ENCODE measurements around the gene AQP6.

AQP6 gene

GRCh38 chr12:49957570-49957967 is 15.2 kb upstream of the AQP6 start:
- DNase-seq, result no peak

GRCh38 chr12:49959685-49960473 is 12.9 kb upstream of the AQP6 start:
- DNase-seq, result no peak

GRCh38 chr12:49960474-49961110 is 12.2 kb upstream of the AQP6 start:
- DNase-seq, result no peak

DNA sequence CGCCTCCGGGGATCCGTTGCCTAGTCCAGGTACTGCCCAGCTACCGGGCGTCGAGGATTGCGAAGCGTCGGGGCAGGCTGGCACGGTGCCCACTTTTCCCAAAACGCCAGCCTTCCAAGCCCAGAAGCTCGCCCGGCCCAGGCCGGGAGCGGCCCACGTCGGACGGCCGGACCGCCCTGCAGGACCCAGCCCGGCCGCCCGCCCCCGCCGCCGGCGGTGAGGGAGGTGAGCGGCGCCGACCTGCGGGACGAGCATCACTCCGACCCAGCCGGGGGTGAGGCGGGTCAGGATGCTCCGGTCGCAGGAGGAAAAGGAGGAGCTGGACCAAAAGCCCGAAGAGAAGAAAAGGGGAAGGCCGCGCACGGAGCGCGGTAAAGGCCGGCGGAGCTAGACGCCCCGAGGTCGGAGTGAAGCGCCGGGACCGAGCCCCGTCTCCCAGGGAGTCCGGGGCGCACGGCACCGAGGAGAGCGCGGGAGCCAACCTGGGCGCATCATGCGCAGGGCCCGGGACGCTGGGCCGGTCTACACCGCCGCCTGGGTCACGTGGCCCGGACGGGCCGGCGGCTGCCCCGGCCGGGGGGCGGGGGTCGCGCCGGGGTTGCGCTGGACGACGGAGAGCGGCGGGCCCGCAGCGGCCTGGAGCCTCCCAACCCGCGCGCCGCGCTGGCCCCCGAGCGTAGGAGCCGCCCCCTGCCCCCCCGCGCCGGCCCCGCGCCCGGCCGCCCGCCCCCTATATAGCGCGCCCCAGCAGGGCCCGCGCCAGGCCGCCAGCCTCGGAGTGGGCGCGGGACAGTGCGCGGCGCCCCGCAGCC is 11.4 kb upstream of the AQP6 start, which contains the start of gene AQP5:
AQP5 (plus strand) TSS at position 762 of the 812 bp plus-strand sequence. CDS start 146 bp downstream, outside the sequence.
- no peak for DNase-seq

- no peak for DNase-seq
Observed at GRCh38 chr12:49961993-49962764, 10.6 kb upstream of the AQP6 start.

- DNase-seq, result peak; percentile 9
Observed at GRCh38 chr12:49962861-49963765, 9.6 kb upstream of the AQP6 start.

- DNase-seq, result no peak
Observed at GRCh38 chr12:49963976-49964815, 8.6 kb upstream of the AQP6 start.

- no peak for DNase-seq
Observed at GRCh38 chr12:49964849-49965624, 7.7 kb upstream of the AQP6 start.

GRCh38 chr12:49965836-49966235 is 6.9 kb upstream of the AQP6 start:
- no peak for DNase-seq

DNA sequence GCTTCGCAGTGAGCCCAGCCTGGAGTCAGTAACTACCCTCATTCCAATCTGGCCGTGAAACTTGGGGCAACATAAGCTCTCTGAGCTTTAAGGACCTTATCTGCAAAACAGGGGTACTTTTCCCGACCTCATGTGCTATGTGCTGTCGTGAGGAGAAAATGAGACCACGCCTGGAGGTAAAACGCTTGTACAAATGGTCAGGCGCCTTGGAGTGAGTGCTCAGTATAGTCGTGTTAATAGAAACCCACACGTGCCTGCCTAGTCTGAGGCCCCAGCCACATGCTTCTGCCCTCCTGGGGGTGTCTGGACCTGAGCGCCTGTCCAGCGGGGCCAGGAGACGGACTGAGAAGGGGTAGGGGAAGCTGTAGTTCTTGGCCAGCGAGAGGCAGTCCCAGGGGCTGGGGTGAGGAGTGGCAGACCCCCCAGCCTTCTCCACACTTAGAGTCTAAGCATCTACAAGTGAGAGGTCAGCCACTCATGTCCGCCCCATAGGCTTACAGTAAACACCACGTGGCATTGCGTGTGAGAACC is 6.2 kb upstream of the AQP6 start:
- DNase-seq, result no peak

GRCh38 chr12:49967042-49967776 is 5.5 kb upstream of the AQP6 start:
- DNase-seq, result peak; percentile 51

DNA sequence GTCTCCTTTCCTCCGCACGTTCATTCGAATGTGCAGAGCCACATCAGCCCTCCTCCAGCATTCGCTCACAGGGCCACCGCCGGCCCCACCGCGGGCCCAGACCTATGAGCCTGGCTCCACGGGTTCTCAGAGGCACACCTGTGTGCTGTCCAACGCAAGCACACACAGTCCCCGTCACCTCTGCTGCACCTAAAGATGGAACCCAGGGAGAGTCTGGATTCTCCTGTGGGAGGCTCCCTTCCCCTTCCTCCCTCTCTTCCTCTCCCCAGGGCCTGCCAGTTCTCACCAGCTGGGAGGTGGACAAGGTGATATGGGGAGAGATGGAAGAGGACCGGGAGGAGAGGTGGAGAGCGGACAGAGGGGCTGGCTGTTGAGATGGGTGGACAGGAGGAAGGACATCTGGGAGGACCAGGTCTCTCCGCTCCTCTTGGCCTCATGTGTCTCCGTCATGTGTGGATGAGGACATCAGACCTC is 4.9 kb upstream of the AQP6 start:
- no peak for DNase-seq

GRCh38 chr12:49968471-49968870 is 4.3 kb upstream of the AQP6 start:
- no peak for DNase-seq

GRCh38 chr12:49969027-49969426 is 3.7 kb upstream of the AQP6 start:
- DNase-seq, result no peak

DNA sequence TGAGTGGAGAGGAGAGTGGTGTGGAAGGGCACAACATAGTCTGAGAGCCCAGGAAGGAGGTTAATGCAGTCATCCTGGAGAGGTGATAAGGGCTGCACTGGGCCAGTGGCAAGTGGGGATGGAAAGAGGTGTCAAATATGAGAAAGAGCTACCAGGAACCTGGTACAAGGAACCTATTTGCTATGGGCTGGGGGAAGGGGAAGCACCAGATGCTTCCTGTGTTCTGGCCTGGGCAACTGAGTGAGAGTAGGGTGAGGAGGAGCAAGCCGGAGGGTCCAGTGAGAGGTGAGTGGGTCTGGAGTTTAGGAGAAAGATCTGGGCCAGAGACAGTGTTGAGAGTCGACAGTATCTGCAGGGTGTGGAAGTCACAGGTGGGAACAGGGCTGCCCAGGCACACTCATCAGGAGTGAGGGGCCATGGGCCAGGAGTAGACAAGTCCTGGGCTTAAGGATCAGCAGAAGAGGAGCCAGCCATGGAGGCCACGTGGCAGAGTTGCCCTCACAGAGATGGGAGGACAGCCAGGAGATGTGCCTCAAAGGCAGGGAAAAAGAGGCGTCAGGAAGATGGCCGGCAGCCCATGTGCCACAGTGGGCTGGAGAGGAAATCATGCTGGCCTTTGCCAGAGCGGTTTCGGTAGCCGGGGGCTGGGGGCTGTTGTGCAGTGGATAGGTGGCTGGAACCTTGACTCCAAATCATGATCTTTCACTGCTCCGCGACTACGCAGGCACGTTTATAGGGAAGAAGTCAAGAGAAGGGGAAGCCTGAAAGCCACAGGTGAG is 2.9 kb upstream of the AQP6 start:
- DNase-seq, result no peak

GRCh38 chr12:49970658-49971057 is 2.1 kb upstream of the AQP6 start:
- DNase-seq, result no peak

DNA sequence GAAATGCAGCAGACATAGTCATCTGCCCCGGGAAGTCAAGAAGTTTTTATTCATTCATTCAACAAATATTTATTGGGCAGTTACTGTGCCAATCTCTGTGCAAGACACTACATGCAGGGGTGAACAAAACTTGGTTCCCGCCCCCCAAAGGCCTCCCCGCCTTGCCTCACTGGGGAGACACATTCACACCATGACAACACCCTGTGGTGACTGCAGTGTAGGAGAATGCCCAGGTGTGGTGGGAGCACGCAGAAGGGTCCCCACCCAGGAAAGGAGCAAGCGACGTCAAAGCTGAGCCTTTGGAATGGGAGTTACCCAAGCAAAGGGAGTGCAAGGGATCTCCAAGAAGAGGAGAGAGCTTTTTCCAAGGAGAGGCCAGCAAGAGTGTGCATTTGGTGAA is 1.6 kb upstream of the AQP6 start:
- no peak for DNase-seq

- DNase-seq, result no peak
Observed at GRCh38 chr12:49972129-49972528, 618 bp upstream of the AQP6 start.

Data from amniotic stem cell (primary cell).